Activated CD8-positive, alpha-beta memory T cell treated with anti-CD3 and anti-CD28 coated beads for 48 hours (primary cell): ENCODE results near the gene SLC30A2.
"Not testable (repeated sequence)": the region's sequence is repeated elsewhere in the genome, so short reads cannot be mapped to it uniquely, and the experiment has no call there.

Source experiments
- DNase-seq, 3 experiments: peaks; one replicate each; pipeline ENCODE4 v3.0.0-alpha.2; 2020; ENCODE audit warnings: low read depth in 2 of 3, low spot score in 2 of 3

Gene SLC30A2

GRCh38 chr1:26045722-26046245 is at the start of gene SLC30A2:
TSS of gene SLC30A2 (minus strand) at chr1:26046118. CDS start at chr1:26045896, 222 bp downstream.
- DNase-seq = no peak

- no peak for DNase-seq
Measured at GRCh38 chr1:26094677-26095383, 48.9 kb upstream of the SLC30A2 start.

- no peak for DNase-seq
Measured at GRCh38 chr1:26094076-26094669, 48.3 kb upstream of the SLC30A2 start.

GRCh38 chr1:26093569-26093968 is 47.7 kb upstream of the SLC30A2 start:
- DNase-seq = not testable (repeated sequence)

GRCh38 chr1:26092422-26092821 is 46.5 kb upstream of the SLC30A2 start:
- no peak for DNase-seq

GRCh38 chr1:26090893-26091292 is 45.0 kb upstream of the SLC30A2 start:
- DNase-seq = no peak

- DNase-seq = no peak
Measured at GRCh38 chr1:26089125-26089524, 43.2 kb upstream of the SLC30A2 start.

GRCh38 chr1:26084844-26085243 is 38.9 kb upstream of the SLC30A2 start:
- DNase-seq = no peak

GRCh38 chr1:26084091-26084561 is 38.2 kb upstream of the SLC30A2 start:
- no peak for DNase-seq

GRCh38 chr1:26083208-26083607 is 37.3 kb upstream of the SLC30A2 start:
- DNase-seq = no peak

- no peak for DNase-seq
Measured at GRCh38 chr1:26082020-26082350, 36.1 kb upstream of the SLC30A2 start.

- DNase-seq = no peak
Measured at GRCh38 chr1:26081267-26082019, 35.5 kb upstream of the SLC30A2 start.

GRCh38 chr1:26079960-26080814 is 34.3 kb upstream of the SLC30A2 start:
- DNase-seq = no peak

- no peak for DNase-seq
Measured at GRCh38 chr1:26079178-26079563, 33.3 kb upstream of the SLC30A2 start.

- DNase-seq = no peak
Measured at GRCh38 chr1:26078286-26079177, 32.6 kb upstream of the SLC30A2 start.

- DNase-seq = no peak
Measured at GRCh38 chr1:26077524-26077923, 31.6 kb upstream of the SLC30A2 start.

- no peak for DNase-seq
Measured at GRCh38 chr1:26075421-26076144, 29.7 kb upstream of the SLC30A2 start.

GRCh38 chr1:26072305-26072704 is 26.4 kb upstream of the SLC30A2 start:
- DNase-seq = no peak

GRCh38 chr1:26070963-26071342 is 25.0 kb upstream of the SLC30A2 start:
- no peak for DNase-seq
